GM19328 (cell line): ENCODE data around the gene EFNA5.

Experiments used
- ATAC-seq: cut with Tn5 transposase; IDR thresholded peaks from one replicate; pipeline ENCODE4 v1.9.1; 2021; ENCODE audit warnings: mild to moderate bottlenecking, moderate library complexity; ENCODE audit not compliant: unreplicated experiment

Gene EFNA5

GRCh38 chr5:107572715-107573368 is 97.9 kb downstream of the EFNA5 start:
- no peak for ATAC-seq

GRCh38 chr5:107571621-107572536 is 98.9 kb downstream of the EFNA5 start:
- ATAC-seq, result peak; percentile 55

- ATAC-seq, result peak; percentile 78
Measured at GRCh38 chr5:107570805-107571531, 99.8 kb downstream of the EFNA5 start.

GRCh38 chr5:107570181-107570580 is 100.6 kb downstream of the EFNA5 start:
- no peak for ATAC-seq

- no peak for ATAC-seq
Measured at GRCh38 chr5:107567901-107568671, 102.7 kb downstream of the EFNA5 start.

- ATAC-seq, result no peak
Measured at GRCh38 chr5:107566986-107567385, 103.8 kb downstream of the EFNA5 start.

- no peak for ATAC-seq
Measured at GRCh38 chr5:107565791-107566767, 104.7 kb downstream of the EFNA5 start.

GRCh38 chr5:107564931-107565372 is 105.8 kb downstream of the EFNA5 start:
- ATAC-seq, result no peak

- no peak for ATAC-seq
Measured at GRCh38 chr5:107563959-107564544, 106.7 kb downstream of the EFNA5 start.

GRCh38 chr5:107560377-107560776 is 110.4 kb downstream of the EFNA5 start:
- ATAC-seq, result no peak

GRCh38 chr5:107558823-107559375 is 111.8 kb downstream of the EFNA5 start:
- ATAC-seq, result no peak

- no peak for ATAC-seq
Measured at GRCh38 chr5:107557051-107557658, 113.6 kb downstream of the EFNA5 start.

GRCh38 chr5:107556575-107556974 is 114.2 kb downstream of the EFNA5 start:
- no peak for ATAC-seq

- ATAC-seq, result no peak
Measured at GRCh38 chr5:107555425-107556090, 115.2 kb downstream of the EFNA5 start.

GRCh38 chr5:107554776-107555424 is 115.8 kb downstream of the EFNA5 start:
- ATAC-seq, result no peak

- no peak for ATAC-seq
Measured at GRCh38 chr5:107553117-107553555, 117.6 kb downstream of the EFNA5 start.

- ATAC-seq, result no peak
Measured at GRCh38 chr5:107551088-107551487, 119.6 kb downstream of the EFNA5 start.
